SH-SY5Y (cell line): Measurements from ENCODE around the gene ERH.

Experiments used
- GATA2 ChIP-seq: IDR thresholded peaks from 2 replicates; pipeline ENCODE4 v1.6.1; 2011; ENCODE audit warnings: mild to moderate bottlenecking, low read depth, low read length
- GATA3 ChIP-seq: IDR thresholded peaks from 2 replicates; pipeline ENCODE4 v1.6.1; 2011; ENCODE audit warnings: low read depth, mild to moderate bottlenecking, low read length, moderate library complexity

Gene ERH

GRCh38 chr14:69354383-69355153 is 43.5 kb downstream of the ERH start:
- TF ChIP-seq GATA2, result no peak
- no peak for TF ChIP-seq GATA3

GRCh38 chr14:69353168-69353567 is 44.9 kb downstream of the ERH start:
- TF ChIP-seq GATA2 (no peak), GATA3 (no peak)

GRCh38 chr14:69351911-69352310 is 46.2 kb downstream of the ERH start:
- TF ChIP-seq GATA3, result no peak
- TF ChIP-seq GATA2, result no peak

GRCh38 chr14:69351385-69351784 is 46.7 kb downstream of the ERH start:
- no peak for TF ChIP-seq GATA2
- TF ChIP-seq GATA3, result no peak

GRCh38 chr14:69350892-69351291 is 47.2 kb downstream of the ERH start:
- TF ChIP-seq GATA2 (no peak), GATA3 (no peak)

DNA sequence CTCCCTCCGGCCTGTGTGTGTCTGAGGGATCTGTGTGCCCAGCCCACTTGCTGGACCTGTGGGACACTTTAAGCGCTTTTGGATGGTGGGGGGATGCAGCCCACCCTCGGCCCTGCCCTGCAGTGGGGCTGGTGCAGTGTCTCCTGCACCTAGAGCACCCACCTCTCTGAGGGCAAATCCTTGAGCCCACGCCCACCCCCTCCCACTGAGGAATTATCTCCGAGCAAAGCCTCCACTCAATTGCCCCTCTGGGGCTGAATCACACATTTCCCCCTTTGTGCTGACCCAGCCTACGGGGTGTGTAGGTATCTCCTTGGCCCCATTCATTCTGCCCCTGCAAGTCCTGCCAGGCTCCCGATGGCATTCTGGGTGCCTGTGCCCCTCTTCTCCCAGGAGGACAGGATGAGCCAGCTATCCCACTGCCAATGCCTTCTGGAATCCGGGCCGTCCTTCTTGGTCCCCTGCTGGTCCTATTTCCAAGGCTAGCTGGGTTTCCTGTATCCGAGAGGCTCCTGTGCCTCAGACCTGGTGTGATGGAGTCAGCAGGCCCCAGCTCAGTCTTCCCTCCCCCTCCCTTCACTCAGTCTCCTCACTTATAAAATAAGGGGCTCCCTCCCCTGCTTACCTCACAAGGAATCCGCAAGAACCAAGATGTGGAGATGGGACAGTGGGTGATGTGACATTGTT is 48.9 kb downstream of the ERH start:
- TF ChIP-seq GATA3 (no peak), GATA2 (no peak)

DNA sequence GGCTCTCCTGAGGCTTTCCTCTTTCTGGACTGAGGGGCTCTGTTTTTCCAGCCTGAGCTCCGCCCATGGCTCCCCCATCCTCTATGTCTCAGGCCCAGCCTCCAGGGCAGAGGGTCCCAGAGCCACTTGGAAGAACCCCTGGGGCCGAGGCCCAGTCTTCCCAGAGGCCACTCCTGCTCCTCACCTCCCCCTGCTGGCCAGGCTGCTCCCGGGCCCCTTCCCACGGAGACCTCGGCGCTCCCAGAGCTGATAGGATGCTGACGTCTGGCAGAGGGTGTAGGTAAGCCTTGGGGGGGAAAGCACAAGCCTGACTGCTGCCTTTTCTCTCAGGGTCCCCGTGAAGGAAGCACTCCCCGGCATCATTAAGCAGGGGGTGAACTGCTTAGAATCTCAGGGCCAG is 51.4 kb downstream of the ERH start:
- no peak for TF ChIP-seq GATA2
- TF ChIP-seq GATA3, result no peak

DNA sequence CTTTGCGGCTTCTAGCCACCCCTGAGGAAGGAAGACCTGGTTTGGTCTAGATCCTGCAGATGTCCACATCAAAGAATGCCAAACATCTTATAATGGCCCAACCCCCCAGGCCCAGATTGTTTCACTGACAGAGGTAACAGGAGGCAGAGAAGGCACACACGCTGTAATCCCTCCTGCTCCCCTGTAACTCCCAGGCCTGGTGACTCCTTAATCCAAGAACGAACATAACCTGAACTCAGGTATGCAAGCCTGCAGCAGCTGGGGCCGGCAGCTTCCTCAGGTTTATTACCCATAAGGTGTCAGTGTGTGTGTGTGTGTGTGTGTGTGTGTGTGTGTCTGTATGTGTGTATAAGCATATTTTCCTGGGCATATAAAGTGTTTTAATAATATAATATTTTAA is 52.7 kb downstream of the ERH start:
- TF ChIP-seq GATA3 (no peak), GATA2 (no peak)

- TF ChIP-seq GATA2, result no peak
- no peak for TF ChIP-seq GATA3
Observed at GRCh38 chr14:69344171-69344570, 53.9 kb downstream of the ERH start.

DNA sequence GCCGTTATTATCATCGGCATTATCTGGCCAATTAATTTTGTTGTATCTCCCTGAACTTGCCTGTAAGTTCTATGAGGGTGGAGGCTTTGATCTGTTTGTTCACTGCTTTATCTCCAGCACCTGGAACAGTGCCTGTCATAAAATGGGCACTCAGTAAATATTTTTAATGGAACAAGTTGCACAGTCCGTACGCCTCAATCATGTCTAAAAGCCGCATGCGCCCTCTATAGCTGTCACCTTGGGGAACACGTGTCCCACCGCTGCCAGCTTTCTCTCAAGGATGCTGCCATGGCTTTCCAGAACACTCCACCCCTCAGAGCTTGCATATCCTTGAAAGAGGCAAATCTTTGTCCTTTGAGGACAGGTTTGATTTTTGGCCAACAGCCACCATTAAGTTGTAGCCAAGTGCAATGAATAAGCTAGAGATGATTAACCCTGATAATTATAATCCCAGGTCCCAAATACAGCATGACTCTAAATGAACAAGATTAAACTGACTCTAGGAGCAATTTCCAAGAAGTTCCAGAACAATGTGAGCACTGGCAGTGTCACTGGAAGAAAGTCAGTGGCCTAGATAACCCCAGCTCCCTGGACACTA is 55.1 kb downstream of the ERH start:
- no peak for TF ChIP-seq GATA2
- no peak for TF ChIP-seq GATA3

GRCh38 chr14:69339426-69339825 is 58.7 kb downstream of the ERH start:
- TF ChIP-seq GATA2 (no peak), GATA3 (no peak)

GRCh38 chr14:69337984-69338383 is 60.1 kb downstream of the ERH start:
- TF ChIP-seq GATA3, result no peak
- TF ChIP-seq GATA2, result no peak

DNA sequence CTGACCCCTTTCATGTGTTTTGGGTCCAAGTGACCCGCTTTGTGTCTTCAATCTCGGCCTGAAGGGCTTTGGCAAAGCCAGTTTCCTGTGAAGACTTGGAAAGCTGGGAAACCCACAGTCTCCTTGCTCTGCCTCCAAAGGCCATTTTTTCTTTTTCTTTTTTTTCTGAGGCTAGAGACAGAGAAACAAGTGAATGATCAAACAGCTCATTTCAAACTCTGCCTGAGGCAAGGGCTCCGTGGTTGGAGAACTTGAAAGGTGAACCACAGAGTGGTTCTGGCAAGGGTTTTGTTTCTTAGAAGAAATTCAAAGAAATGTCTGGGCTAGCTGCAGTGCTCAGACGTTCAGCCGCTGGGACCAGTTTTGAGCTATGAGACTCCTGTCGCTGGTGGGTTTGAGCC is 62.7 kb downstream of the ERH start:
- no peak for TF ChIP-seq GATA3
- TF ChIP-seq GATA2, result no peak

DNA sequence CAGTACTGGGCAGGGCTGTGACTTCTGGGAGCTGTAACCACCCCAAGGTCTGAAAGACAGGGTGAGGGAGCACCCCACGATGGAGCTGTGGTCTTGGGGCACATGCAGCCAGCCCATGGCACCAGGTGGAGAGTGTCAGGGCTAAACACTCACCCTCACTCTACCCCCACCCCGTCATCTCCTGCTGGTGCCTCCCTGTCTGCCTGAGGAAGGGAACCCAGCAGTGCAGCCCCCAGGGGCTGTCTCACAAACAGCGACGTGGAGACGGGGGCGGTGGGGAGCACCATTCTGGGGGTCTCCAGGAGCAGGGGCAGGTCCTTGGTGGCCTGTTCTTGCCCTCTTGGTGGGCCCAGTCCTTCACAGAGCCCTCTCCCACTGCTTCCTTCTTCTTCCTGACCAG is 63.5 kb downstream of the ERH start:
- TF ChIP-seq GATA2 (no peak), GATA3 (no peak)
